Mesenchymal stem cell (in vitro differentiated cells and primary cell): ENCODE data around the gene MOV10L1.
"Not testable (repeated sequence)": the region's sequence is repeated elsewhere in the genome, so short reads cannot be mapped to it uniquely, and the experiment has no call there.

Experiments
- DNase-seq: peaks from one replicate; pipeline ENCODE4 v3.0.0-alpha.2; 2013
- H2AFZ ChIP-seq: one replicate; pipeline ENCODE4 v1.6.1; 2013; ENCODE audit warnings: low read depth, mild to moderate bottlenecking, control low read depth, inconsistent platforms, low read length, moderate library complexity
- H2AK5ac ChIP-seq: 2 replicates; pipeline ENCODE4 v1.6.1; 2013; ENCODE audit warnings: low read length, moderate library complexity, mild to moderate bottlenecking, inconsistent platforms; ENCODE audit not compliant: severe bottlenecking
- H2BK120ac ChIP-seq: one replicate; pipeline ENCODE4 v1.6.1; 2013; ENCODE audit warnings: low read depth, mild to moderate bottlenecking, inconsistent platforms, low read length, moderate library complexity
- H2BK12ac ChIP-seq, 2 experiments: one replicate each; pipeline ENCODE4 v1.6.1; 2013; ENCODE audit warnings: inconsistent platforms in 2 of 2, low read length in 2 of 2, mild to moderate bottlenecking in 2 of 2, moderate library complexity in 2 of 2, control low read depth in 1 of 2
- H2BK15ac ChIP-seq: one replicate; pipeline ENCODE4 v1.6.1; 2013; ENCODE audit warnings: mild to moderate bottlenecking, low read depth, inconsistent platforms; ENCODE audit not compliant: poor library complexity, severe bottlenecking
- H2BK5ac ChIP-seq: 2 replicates; pipeline ENCODE4 v1.6.1; 2013; ENCODE audit warnings: low read depth, mild to moderate bottlenecking, low read length, control low read depth, inconsistent platforms; ENCODE audit not compliant: poor library complexity, severe bottlenecking
- H3K14ac ChIP-seq, 2 experiments: one replicate each; pipeline ENCODE4 v1.6.1; 2013; ENCODE audit warnings: inconsistent platforms in 2 of 2, low read length in 2 of 2, control low read depth in 1 of 2, mild to moderate bottlenecking in 1 of 2, moderate library complexity in 1 of 2
- H3K18ac ChIP-seq, 2 experiments: one replicate each; pipeline ENCODE4 v1.6.1; 2013; ENCODE audit warnings: inconsistent platforms in 2 of 2, low read length in 2 of 2, control low read depth in 1 of 2, low read depth in 1 of 2, mild to moderate bottlenecking in 1 of 2
- H3K23ac ChIP-seq, 2 experiments: one replicate each; pipeline ENCODE4 v1.6.1; 2013; ENCODE audit warnings: inconsistent platforms in 2 of 2, low read length in 2 of 2, mild to moderate bottlenecking in 2 of 2, moderate library complexity in 2 of 2, control low read depth in 1 of 2
- H3K27ac ChIP-seq: 2 replicates; pipeline ENCODE4 v1.5.1; 2013; ENCODE audit warnings: mild to moderate bottlenecking, moderate library complexity, low read length, control low read depth, inconsistent platforms; ENCODE audit not compliant: poor library complexity, severe bottlenecking
- H3K27me3 ChIP-seq, 2 experiments: 2 replicates each; pipeline versions ENCODE4 v1.6.1 to v1.7.0; 2013; ENCODE audit warnings: low read length in 2 of 2, mild to moderate bottlenecking in 2 of 2, moderate library complexity in 2 of 2, control low read depth in 1 of 2, inconsistent platforms in 1 of 2; ENCODE audit not compliant: control insufficient read depth in 1 of 2, insufficient read depth in 1 of 2
- H3K36me3 ChIP-seq, 2 experiments: 2 replicates each; pipeline versions ENCODE4 v1.6.1 to v1.7.0; 2013; ENCODE audit warnings: low read length in 2 of 2, control low read depth in 1 of 2, inconsistent platforms in 1 of 2, low read depth in 1 of 2, mild to moderate bottlenecking in 1 of 2; ENCODE audit not compliant: insufficient read depth in 2 of 2, control insufficient read depth in 1 of 2
- H3K4ac ChIP-seq, 2 experiments: one replicate each; pipeline ENCODE4 v1.6.1; 2013; ENCODE audit warnings: inconsistent platforms in 2 of 2, low read length in 2 of 2, mild to moderate bottlenecking in 2 of 2, moderate library complexity in 2 of 2, control low read depth in 1 of 2, low read depth in 1 of 2
- H3K4me1 ChIP-seq: 2 replicates; pipeline ENCODE4 v1.6.1; 2013; ENCODE audit warnings: low read depth, low read length, control low read depth; ENCODE audit not compliant: control insufficient read depth, insufficient read depth
- H3K4me2 ChIP-seq: 2 replicates; pipeline ENCODE4 v1.6.1; 2013; ENCODE audit warnings: low read length, mild to moderate bottlenecking, inconsistent platforms; ENCODE audit not compliant: poor library complexity, severe bottlenecking
- H3K4me3 ChIP-seq, 2 experiments: 2 replicates each; pipeline versions ENCODE4 v1.5.1 to v1.7.0; 2013; ENCODE audit warnings: low read length in 2 of 2, mild to moderate bottlenecking in 2 of 2, control low read depth in 1 of 2, low read depth in 1 of 2; ENCODE audit not compliant: insufficient read depth in 1 of 2
- H3K79me1 ChIP-seq: replicated peaks from 2 replicates; pipeline ENCODE4 v1.6.1; 2013; ENCODE audit warnings: mild to moderate bottlenecking, control low read depth, low read length, inconsistent platforms; ENCODE audit not compliant: poor library complexity, severe bottlenecking
- H3K9ac ChIP-seq: 2 replicates; pipeline ENCODE4 v1.7.0; 2013; ENCODE audit warnings: mild to moderate bottlenecking, low read length, moderate library complexity
- H3K9me3 ChIP-seq: 2 replicates; pipeline ENCODE4 v1.7.0; 2013; ENCODE audit warnings: mild to moderate bottlenecking, low read length; ENCODE audit not compliant: control insufficient read depth
- H4K8ac ChIP-seq: one replicate; pipeline ENCODE4 v1.6.1; 2013; ENCODE audit warnings: inconsistent platforms, mild to moderate bottlenecking, low read length, moderate library complexity
- H4K91ac ChIP-seq: one replicate; pipeline ENCODE4 v1.6.1; 2013; ENCODE audit warnings: mild to moderate bottlenecking, low read length, inconsistent platforms
- WGBS: methylation state at CpG from one replicate; pipeline ENCODE4 v1.1.7; 2013; ENCODE audit warnings: mixed read lengths; 5-methylcytosine and 5-hydroxymethylcytosine counted together

The MOV10L1 gene

DNA sequence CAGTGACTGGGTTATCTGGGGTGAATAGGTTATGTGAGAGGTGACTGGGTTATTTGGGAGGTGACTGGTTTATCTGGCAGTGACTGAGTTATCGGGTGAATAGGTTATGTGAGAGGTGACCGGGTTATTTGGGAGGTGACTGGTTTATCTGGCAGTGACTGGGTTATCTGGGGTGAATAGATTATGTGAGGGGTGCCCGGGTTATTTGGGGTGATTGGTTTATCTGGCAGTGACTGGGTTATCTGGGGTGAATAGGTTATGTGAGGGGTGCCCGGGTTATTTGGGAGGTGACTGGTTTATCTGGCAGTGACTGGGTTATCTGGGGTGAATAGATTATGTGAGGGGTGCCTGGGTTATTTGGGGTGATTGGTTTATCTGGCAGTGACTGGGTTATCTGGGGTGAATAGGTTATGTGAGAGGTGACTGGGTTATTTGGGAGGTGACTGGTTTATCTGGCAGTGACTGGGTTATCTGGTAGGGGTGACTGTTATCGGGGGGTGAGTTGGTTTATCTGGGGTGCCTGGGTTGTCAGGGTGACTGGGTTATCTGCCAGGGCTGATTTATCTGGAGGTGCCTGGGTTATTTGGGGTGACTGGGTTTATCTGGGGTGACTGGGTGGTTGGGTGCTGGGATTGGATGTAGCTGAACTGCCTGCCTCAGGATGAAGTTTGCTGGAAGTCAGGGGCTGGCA, 78.8 kb downstream of the MOV10L1 start:
- H3K27ac ChIP-seq, H3K79me1 ChIP-seq, H4K91ac ChIP-seq, H3K14ac ChIP-seq, H2BK120ac ChIP-seq, H2AFZ ChIP-seq, H3K9me3 ChIP-seq, H3K23ac ChIP-seq, H2BK5ac ChIP-seq, H2AK5ac ChIP-seq, H2BK12ac ChIP-seq, H3K9ac ChIP-seq, H4K8ac ChIP-seq, H3K4ac ChIP-seq, H3K4me3 ChIP-seq, DNase-seq, H3K36me3 ChIP-seq, H3K4me2 ChIP-seq, H3K18ac ChIP-seq, H2BK15ac ChIP-seq: not testable (repeated sequence)
- WGBS = 94% methylated on average over 5 of the region's 5 CpGs
- Histone ChIP-seq H3K27me3 (peaks cover 26 to 40% of the 10 kb centered on the region in 2 experiments), H3K4me1 (peaks cover 12% of the 10 kb centered on the region)

DNA sequence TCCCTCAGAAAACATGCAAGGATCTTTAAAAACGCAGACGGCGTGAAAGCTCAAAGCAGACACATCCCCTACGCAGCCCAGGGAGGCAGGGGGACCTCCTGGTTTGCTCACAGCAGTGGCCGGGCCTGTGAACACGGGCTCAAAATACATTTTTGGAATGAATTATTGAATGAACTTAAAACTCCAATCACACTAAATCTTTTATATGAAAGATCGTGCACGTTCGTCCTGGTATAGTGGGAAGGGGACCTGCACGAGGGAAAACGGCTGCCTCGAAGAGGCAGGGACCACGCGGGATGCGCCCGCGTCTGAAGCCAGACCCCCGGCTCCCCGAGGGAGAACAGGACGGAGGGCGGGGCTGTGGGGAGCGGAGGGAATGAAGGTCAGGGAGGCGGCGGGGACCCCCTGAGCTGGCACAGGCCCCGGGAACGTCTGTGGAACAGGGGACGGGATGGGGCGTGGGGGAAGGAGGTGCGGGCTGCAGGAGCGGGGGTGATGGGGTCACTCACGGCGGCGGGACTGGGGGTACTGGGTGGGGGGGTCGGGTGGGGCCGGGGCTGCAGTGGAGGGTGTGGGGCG, 79.5 kb downstream of the MOV10L1 start:
- no peak overlapping the region for H3K23ac ChIP-seq
- WGBS = 25% methylated on average over 30 of the region's 36 CpGs
- H3K27me3 ChIP-seq = peaks cover 26 to 44% of the 10 kb centered on the region in 2 experiments
- H3K9ac ChIP-seq = no peak overlapping the region
- no peak overlapping the region for H2BK15ac ChIP-seq
- H4K91ac ChIP-seq = no peak overlapping the region
- H2AK5ac ChIP-seq = no peak overlapping the region
- H3K4ac ChIP-seq = no peak overlapping the region
- H3K9me3 ChIP-seq = no peaks in the 10 kb centered on the region
- peak overlapping the region in 1 of 2 experiments; percentile 55 for H3K4me3 ChIP-seq
- no peak overlapping the region for H3K27ac ChIP-seq
- no peak overlapping the region for H3K14ac ChIP-seq
- H3K4me2 ChIP-seq = no peak overlapping the region
- no peak overlapping the region for H2BK5ac ChIP-seq
- H3K79me1 ChIP-seq = no peaks in the 10 kb centered on the region
- DNase-seq = no peak
- peak overlapping the region; percentile 59 for H2BK120ac ChIP-seq
- H3K4me1 ChIP-seq = peaks cover 12% of the 10 kb centered on the region
- no peak overlapping the region for H2BK12ac ChIP-seq
- H3K36me3 ChIP-seq = no peaks in the 10 kb centered on the region
- H2AFZ ChIP-seq = no peak overlapping the region
- no peak overlapping the region for H4K8ac ChIP-seq
- H3K18ac ChIP-seq = no peak overlapping the region

DNA sequence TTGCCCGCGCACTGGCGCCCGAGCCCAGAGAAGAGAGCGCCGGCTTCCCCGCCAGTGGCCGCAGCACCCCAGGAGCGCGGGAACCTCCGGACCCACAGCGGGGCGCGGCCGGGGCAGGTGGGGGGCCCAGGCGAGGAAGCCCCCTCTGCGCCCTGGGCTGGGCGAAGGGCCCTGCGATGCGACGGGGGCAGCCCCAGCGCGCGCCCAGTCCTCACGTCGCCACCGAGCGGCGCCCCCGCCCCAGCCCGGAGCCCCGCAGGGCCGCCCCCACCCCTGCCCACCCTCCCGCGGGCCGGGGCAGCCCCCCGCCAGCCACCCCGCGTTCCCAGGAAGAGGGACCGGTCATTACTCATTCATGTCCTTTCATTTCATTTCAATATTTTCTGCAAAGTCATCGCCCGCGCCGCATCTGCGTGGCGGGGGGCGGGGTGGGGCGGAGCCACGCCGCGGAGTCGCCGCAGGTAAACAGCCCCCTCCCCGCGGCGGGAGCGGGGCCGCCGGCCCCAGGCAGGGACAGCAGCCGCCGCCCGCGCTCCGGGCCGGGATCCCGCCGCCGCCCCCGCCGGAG, 80.1 kb downstream of the MOV10L1 start:
- Histone ChIP-seq H2AFZ (no peak overlapping the region), H3K4me3 (peak overlapping the region in 1 of 2 experiments; percentile 55), H4K8ac (no peak overlapping the region), H3K27ac (no peak overlapping the region), H3K18ac (peak overlapping the region in 1 of 2 experiments; percentile 57), H3K79me1 (no peaks in the 10 kb centered on the region), H2BK15ac (no peak overlapping the region), H3K4ac (no peak overlapping the region), H3K23ac (no peak overlapping the region), H2BK5ac (no peak overlapping the region), H2BK120ac (peak overlapping the region; percentile 59), H3K14ac (no peak overlapping the region), H4K91ac (no peak overlapping the region), H3K4me2 (peak overlapping the region; percentile 82), H3K9ac (no peak overlapping the region), H2BK12ac (peak overlapping the region in 1 of 2 experiments; percentile 60), H3K9me3 (no peaks in the 10 kb centered on the region), H3K36me3 (no peaks in the 10 kb centered on the region), H2AK5ac (no peak overlapping the region), H3K27me3 (peaks cover 26 to 46% of the 10 kb centered on the region in 2 experiments), H3K4me1 (peaks cover 12% of the 10 kb centered on the region)
- DNase-seq = no peak
- 3% methylated on average over 41 of the region's 70 CpGs for WGBS
